PC-3 (cell line): ENCODE measurements around the gene JARID2.

Source experiments
- CTCF ChIP-seq: fragments of 300-600 bp; sonication (generic); conservative IDR thresholded peaks from 2 replicates; pipeline ENCODE4 v1.5.1; 2017; ENCODE audit warnings: antibody characterized with exemption, low read depth, mild to moderate bottlenecking, low read length
- EZH2phosphoT487 ChIP-seq: fragments of 300-600 bp; sonication (generic); IDR thresholded peaks from 2 replicates; pipeline ENCODE4 v1.6.1; 2018; ENCODE audit warnings: mild to moderate bottlenecking, antibody characterized with exemption, low read length, borderline replicate concordance

GRCh38 chr6:15368873-15369272 is 123.0 kb downstream of the JARID2 start:
- TF ChIP-seq EZH2phosphoT487 (no peak), CTCF (no peak)
